Measurements from ENCODE around the gene C1orf52. TPM values are rescaled to one million over a fixed set of nuclear protein-coding genes. Genes with fewer than 3 reads are reported as not detected.

The C1orf52 gene
- total RNA-seq, 1 donor from 2014 or later, result 32.2 TPM

DNA sequence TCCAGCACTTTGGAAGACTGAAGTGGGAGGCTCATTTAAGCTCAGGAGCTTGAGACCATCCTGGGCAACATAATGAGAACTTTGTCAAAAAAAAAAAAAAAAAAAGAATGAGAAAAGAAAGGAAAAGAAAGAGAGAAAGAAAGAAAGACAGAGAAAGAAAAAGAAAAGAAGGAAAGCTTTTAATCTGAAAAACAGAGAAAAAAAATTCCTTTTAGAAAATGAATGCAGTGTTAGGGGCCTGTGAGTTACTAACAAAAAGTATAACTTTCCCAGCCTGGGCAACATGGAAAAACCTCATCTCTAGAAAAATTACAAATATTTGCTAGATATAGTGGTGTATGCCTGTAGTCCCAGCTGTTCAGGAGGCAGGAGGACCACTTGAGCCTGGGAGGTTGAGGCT lies 42.8 kb downstream of the C1orf52 start:
- Mint-ChIP-seq H3K36me3 (ENCODE audit: unreplicated experiment) (peaks cover 4% of the 10 kb centered on the region), H3K27ac (ENCODE audit: unreplicated experiment) (no peak overlapping the region), H3K27me3 (ENCODE audit: unreplicated experiment) (no peaks in the 10 kb centered on the region), H3K4me3 (ENCODE audit: unreplicated experiment) (no peak overlapping the region), H3K4me1 (ENCODE audit: unreplicated experiment) (peaks cover 31% of the 10 kb centered on the region), H3K9me3 (ENCODE audit: unreplicated experiment) (peaks cover 5% of the 10 kb centered on the region)
- DNase-seq (ENCODE audit: extremely low spot score, unreplicated experiment), result no peak
- TF ChIP-seq, protein P1, sequence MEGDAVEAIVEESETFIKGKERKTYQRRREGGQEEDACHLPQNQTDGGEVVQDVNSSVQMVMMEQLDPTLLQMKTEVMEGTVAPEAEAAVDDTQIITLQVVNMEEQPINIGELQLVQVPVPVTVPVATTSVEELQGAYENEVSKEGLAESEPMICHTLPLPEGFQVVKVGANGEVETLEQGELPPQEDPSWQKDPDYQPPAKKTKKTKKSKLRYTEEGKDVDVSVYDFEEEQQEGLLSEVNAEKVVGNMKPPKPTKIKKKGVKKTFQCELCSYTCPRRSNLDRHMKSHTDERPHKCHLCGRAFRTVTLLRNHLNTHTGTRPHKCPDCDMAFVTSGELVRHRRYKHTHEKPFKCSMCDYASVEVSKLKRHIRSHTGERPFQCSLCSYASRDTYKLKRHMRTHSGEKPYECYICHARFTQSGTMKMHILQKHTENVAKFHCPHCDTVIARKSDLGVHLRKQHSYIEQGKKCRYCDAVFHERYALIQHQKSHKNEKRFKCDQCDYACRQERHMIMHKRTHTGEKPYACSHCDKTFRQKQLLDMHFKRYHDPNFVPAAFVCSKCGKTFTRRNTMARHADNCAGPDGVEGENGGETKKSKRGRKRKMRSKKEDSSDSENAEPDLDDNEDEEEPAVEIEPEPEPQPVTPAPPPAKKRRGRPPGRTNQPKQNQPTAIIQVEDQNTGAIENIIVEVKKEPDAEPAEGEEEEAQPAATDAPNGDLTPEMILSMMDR (IDR thresholded peaks at IDR 0.05), result no peak

DNA sequence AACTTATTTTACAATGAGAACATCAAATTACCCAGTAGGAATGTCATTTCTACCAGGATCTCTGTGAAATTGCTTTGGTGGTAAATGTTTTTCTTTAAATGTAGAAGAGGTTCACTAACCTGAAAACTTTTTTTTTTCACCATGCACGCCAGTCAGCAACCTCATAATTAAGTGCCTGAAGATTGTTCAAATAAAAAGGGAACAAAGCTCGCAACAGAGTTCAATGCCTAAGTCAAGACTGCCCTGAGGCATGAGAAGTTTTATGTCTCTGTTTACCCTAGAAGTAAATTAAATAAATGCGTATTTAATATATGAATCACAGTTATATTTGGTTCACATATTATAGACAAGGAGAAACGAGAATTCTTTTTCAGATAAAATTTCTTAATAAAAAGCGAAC lies 44.8 kb downstream of the C1orf52 start:
- TF ChIP-seq, protein P1 (IDR thresholded peaks at IDR 0.05), result no peak
- Mint-ChIP-seq H3K9me3 (ENCODE audit: unreplicated experiment) (peaks cover 5% of the 10 kb centered on the region), H3K4me3 (ENCODE audit: unreplicated experiment) (no peak overlapping the region), H3K36me3 (ENCODE audit: unreplicated experiment) (peaks cover 4% of the 10 kb centered on the region), H3K4me1 (ENCODE audit: unreplicated experiment) (peaks cover 25% of the 10 kb centered on the region), H3K27ac (ENCODE audit: unreplicated experiment) (no peak overlapping the region), H3K27me3 (ENCODE audit: unreplicated experiment) (no peaks in the 10 kb centered on the region)
- no peak for DNase-seq (ENCODE audit: extremely low spot score, unreplicated experiment)

- peaks cover 4% of the 10 kb centered on the region for H3K27me3 Mint-ChIP-seq (ENCODE audit: unreplicated experiment)
- no peak for DNase-seq (ENCODE audit: extremely low spot score, unreplicated experiment)
- H3K27ac Mint-ChIP-seq (ENCODE audit: unreplicated experiment), result no peak overlapping the region
- peaks cover 20% of the 10 kb centered on the region for H3K4me1 Mint-ChIP-seq (ENCODE audit: unreplicated experiment)
- H3K36me3 Mint-ChIP-seq (ENCODE audit: unreplicated experiment), result no peaks in the 10 kb centered on the region
- TF ChIP-seq, protein P1 (IDR thresholded peaks at IDR 0.05), result no peak
- no peaks in the 10 kb centered on the region for H3K9me3 Mint-ChIP-seq (ENCODE audit: unreplicated experiment)
- H3K4me3 Mint-ChIP-seq (ENCODE audit: unreplicated experiment), result no peak overlapping the region
These were observed 51.0 kb downstream of the C1orf52 start for GRCh38 chr1:85208488-85208887.

GRCh38 chr1:85203573-85204171 lies 55.8 kb downstream of the C1orf52 start:
- Mint-ChIP-seq H3K27ac (ENCODE audit: unreplicated experiment) (peak overlapping the region; percentile 44), H3K27me3 (ENCODE audit: unreplicated experiment) (peaks cover 4% of the 10 kb centered on the region), H3K4me1 (ENCODE audit: unreplicated experiment) (peaks cover 48% of the 10 kb centered on the region), H3K9me3 (ENCODE audit: unreplicated experiment) (no peaks in the 10 kb centered on the region), H3K36me3 (ENCODE audit: unreplicated experiment) (no peaks in the 10 kb centered on the region), H3K4me3 (ENCODE audit: unreplicated experiment) (no peak overlapping the region)
- TF ChIP-seq, protein P1 (IDR thresholded peaks at IDR 0.05), result no peak
- no peak for DNase-seq (ENCODE audit: extremely low spot score, unreplicated experiment)

GRCh38 chr1:85202864-85203255 lies 56.6 kb downstream of the C1orf52 start:
- Mint-ChIP-seq H3K27me3 (ENCODE audit: unreplicated experiment) (peaks cover 4% of the 10 kb centered on the region), H3K9me3 (ENCODE audit: unreplicated experiment) (no peaks in the 10 kb centered on the region), H3K27ac (ENCODE audit: unreplicated experiment) (peak overlapping the region; percentile 31), H3K36me3 (ENCODE audit: unreplicated experiment) (no peaks in the 10 kb centered on the region), H3K4me3 (ENCODE audit: unreplicated experiment) (no peak overlapping the region), H3K4me1 (ENCODE audit: unreplicated experiment) (peaks cover 55% of the 10 kb centered on the region)
- no peak for DNase-seq (ENCODE audit: extremely low spot score, unreplicated experiment)
- TF ChIP-seq, protein P1 (IDR thresholded peaks at IDR 0.05), result no peak

Data from osteocyte (in vitro differentiated cells).